GM23338 (cell line): ENCODE data around the gene ATP4B. TPM values are rescaled to one million over a fixed set of nuclear protein-coding genes. Genes with fewer than 3 reads are reported as not detected.

Experiments
- ATAC-seq: fragments of 200-7000 bp; cut with Tn5 transposase; 3 replicates; pipeline ENCODE4 v1.9.1; 2020
- DNase-seq: peaks from one replicate; pipeline ENCODE4 v3.0.0-alpha.2; 2015; ENCODE audit warnings: low spot score
- H2AFZ ChIP-seq: fragments of 200-600 bp; sonication (generic); 2 replicates; pipeline ENCODE4 v1.8.0; 2016; ENCODE audit warnings: antibody characterized with exemption, mild to moderate bottlenecking, moderate library complexity
- H3F3A ChIP-seq: fragments of 200-600 bp; sonication (generic); replicated peaks from 2 replicates; pipeline ENCODE4 v1.8.0; 2017; ENCODE audit warnings: antibody characterized with exemption, mixed run types, low read depth
- H3K27ac ChIP-seq: fragments of 200-600 bp; sonication (generic); 2 replicates; pipeline ENCODE4 v1.6.1; 2016; ENCODE audit warnings: low read depth
- H3K27me3 ChIP-seq: fragments of 200-600 bp; sonication (generic); 2 replicates; pipeline ENCODE4 v1.8.0; 2016; ENCODE audit warnings: mild to moderate bottlenecking, mixed run types, moderate library complexity; ENCODE audit not compliant: insufficient read depth
- H3K36me3 ChIP-seq: fragments of 200-600 bp; sonication (generic); 2 replicates; pipeline ENCODE4 v1.8.0; 2016; ENCODE audit warnings: mild to moderate bottlenecking; ENCODE audit not compliant: insufficient read depth
- H3K4me1 ChIP-seq: fragments of 200-600 bp; sonication (generic); 2 replicates; pipeline ENCODE4 v1.8.0; 2016; ENCODE audit warnings: mild to moderate bottlenecking, moderate library complexity; ENCODE audit not compliant: insufficient read depth
- H3K4me2 ChIP-seq: fragments of 200-600 bp; sonication (generic); 2 replicates; pipeline ENCODE4 v1.7.1; 2017; ENCODE audit warnings: mixed run types
- H3K4me3 ChIP-seq: fragments of 200-600 bp; sonication (generic); 2 replicates; pipeline ENCODE4 v1.6.1; 2016; ENCODE audit warnings: mixed run types
- H3K79me2 ChIP-seq: fragments of 200-600 bp; sonication (generic); replicated peaks from 2 replicates; pipeline ENCODE4 v1.8.0; 2017; ENCODE audit warnings: mild to moderate bottlenecking; ENCODE audit not compliant: insufficient read depth
- H3K9me2 ChIP-seq: fragments of 200-600 bp; sonication (generic); 2 replicates; pipeline ENCODE4 v1.8.0; 2017; ENCODE audit not compliant: insufficient read depth
- H4K20me1 ChIP-seq: fragments of 200-600 bp; sonication (generic); replicated peaks from 2 replicates; pipeline ENCODE4 v1.8.0; 2017; ENCODE audit warnings: mild to moderate bottlenecking; ENCODE audit not compliant: insufficient read depth
- H3K27ac Mint-ChIP-seq: 2 replicates; pipeline ENCODE4 v1.8.0; 2020; ENCODE audit warnings: inconsistent platforms, mild to moderate bottlenecking, moderate library complexity, mixed read lengths
- H3K27me3 Mint-ChIP-seq: 3 replicates; pipeline ENCODE4 v1.8.0; 2022; ENCODE audit warnings: low read depth, mild to moderate bottlenecking, moderate library complexity, mixed read lengths, inconsistent platforms; ENCODE audit not compliant: insufficient read depth, poor library complexity
- H3K36me3 Mint-ChIP-seq: 3 replicates; pipeline ENCODE4 v1.8.0; 2021; ENCODE audit warnings: low read depth, mild to moderate bottlenecking, inconsistent platforms, moderate library complexity, mixed read lengths
- H3K4me1 Mint-ChIP-seq: 3 replicates; pipeline ENCODE4 v1.8.0; 2020; ENCODE audit warnings: mild to moderate bottlenecking, inconsistent platforms, mixed read lengths
- H3K4me3 Mint-ChIP-seq: 3 replicates; pipeline ENCODE4 v1.8.0; 2021; ENCODE audit warnings: moderate library complexity, mild to moderate bottlenecking, inconsistent platforms, mixed read lengths
- H3K9me3 Mint-ChIP-seq: 3 replicates; pipeline ENCODE4 v1.8.0; 2020; ENCODE audit warnings: moderate library complexity, mild to moderate bottlenecking, inconsistent platforms, mixed read lengths
- CREB1 ChIP-seq: fragments of 250-450 bp; sonication (Bioruptor Pico); IDR thresholded peaks from 2 replicates; pipeline ENCODE4 v1.5.0; 2020; ENCODE audit warnings: low read depth, mild to moderate bottlenecking, moderate library complexity
- EZH2phosphoT487 ChIP-seq: fragments of 200-600 bp; sonication (generic); IDR thresholded peaks from one replicate; pipeline ENCODE4 v1.8.1; 2018; ENCODE audit warnings: antibody characterized with exemption; ENCODE audit not compliant: unreplicated experiment
- JUNB ChIP-seq: IDR thresholded peaks from one replicate; pipeline ENCODE4 v1.6.1; 2016; ENCODE audit warnings: antibody characterized with exemption; ENCODE audit not compliant: unreplicated experiment
- NANOG ChIP-seq: IDR thresholded peaks from 2 replicates; pipeline ENCODE4 v1.6.1; 2016; ENCODE audit warnings: antibody characterized with exemption, borderline replicate concordance
- POLR2AphosphoS5 ChIP-seq: IDR thresholded peaks from 2 replicates; pipeline ENCODE4 v1.6.1; 2016; ENCODE audit warnings: antibody characterized with exemption, low read depth
- STAT1 ChIP-seq: IDR thresholded peaks from one replicate; pipeline ENCODE4 v1.6.1; 2016; ENCODE audit warnings: antibody characterized with exemption; ENCODE audit not compliant: unreplicated experiment
- ZNF114 ChIP-seq: fragments of 250-450 bp; sonication (Bioruptor Pico); IDR thresholded peaks from 2 replicates; pipeline ENCODE4 v1.5.0; 2020; ENCODE audit warnings: mild to moderate bottlenecking, moderate library complexity
- polyA plus RNA-seq: library from polyadenylated mRNA; unstranded; fragments of >200 nt; fragmentation: Nextera tagmentation; extraction: Ambion mirVana; gene quantifications from 2 replicates; pipeline ENCODE4 v1.2.1, GENCODE V29; 2016
- total RNA-seq: library from RNA; depleted of rRNA; stranded (reverse); fragments of >200 nt; shearing (Covaris generic); gene quantifications from 2 replicates; pipeline ENCODE4 v1.2.3, GENCODE V29; 2014
- TF ChIP-seq, protein P1 (sequence below), 2 experiments: fragments of 200-600 bp in 1 of 2; sonication (generic) in 1 of 2; conservative IDR thresholded peaks; 2 replicates each; pipeline versions ENCODE4 v1.5.1 to v1.6.1; 2016 to 2017; ENCODE audit warnings: antibody characterized with exemption in 2 of 2, low read depth in 2 of 2, mild to moderate bottlenecking in 2 of 2, moderate library complexity in 1 of 2
- TF ChIP-seq, protein P2 (sequence below): IDR thresholded peaks from 2 replicates; pipeline ENCODE4 v1.6.1; 2016; ENCODE audit warnings: antibody characterized with exemption
- TF ChIP-seq, protein P3 (sequence below): IDR thresholded peaks from one replicate; pipeline ENCODE4 v1.6.1; 2018; ENCODE audit warnings: antibody characterized with exemption; ENCODE audit not compliant: unreplicated experiment
- TF ChIP-seq, protein P4 (sequence below): fragments of 250-450 bp; sonication (Bioruptor Pico); IDR thresholded peaks from 2 replicates; pipeline ENCODE4 v1.5.0; 2020; ENCODE audit warnings: mild to moderate bottlenecking, moderate library complexity

The ATP4B gene
- total and polyA plus RNA-seq, 2 experiments from 2014 or later, result not detected

DNA sequence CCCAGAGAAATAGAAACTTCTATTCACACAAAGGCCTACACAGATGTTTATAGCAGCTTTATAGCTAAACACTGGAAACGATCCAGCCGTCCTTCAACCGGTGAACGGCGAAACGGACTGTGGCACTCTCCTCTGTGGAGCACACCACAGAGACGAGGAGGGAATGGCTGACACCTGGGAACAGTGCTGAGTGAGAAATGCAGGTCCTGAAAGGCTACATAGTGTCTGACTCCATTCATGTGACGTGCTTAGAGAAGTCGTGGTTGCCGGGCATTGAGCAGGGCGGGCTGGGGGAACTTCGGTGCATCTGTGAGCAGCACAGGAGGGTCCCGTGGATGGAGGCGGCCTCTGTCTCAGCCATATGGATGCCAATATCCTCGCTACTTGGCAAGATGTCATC is 5.9 kb upstream of the ATP4B start (continued):
- TF ChIP-seq, protein P1, sequence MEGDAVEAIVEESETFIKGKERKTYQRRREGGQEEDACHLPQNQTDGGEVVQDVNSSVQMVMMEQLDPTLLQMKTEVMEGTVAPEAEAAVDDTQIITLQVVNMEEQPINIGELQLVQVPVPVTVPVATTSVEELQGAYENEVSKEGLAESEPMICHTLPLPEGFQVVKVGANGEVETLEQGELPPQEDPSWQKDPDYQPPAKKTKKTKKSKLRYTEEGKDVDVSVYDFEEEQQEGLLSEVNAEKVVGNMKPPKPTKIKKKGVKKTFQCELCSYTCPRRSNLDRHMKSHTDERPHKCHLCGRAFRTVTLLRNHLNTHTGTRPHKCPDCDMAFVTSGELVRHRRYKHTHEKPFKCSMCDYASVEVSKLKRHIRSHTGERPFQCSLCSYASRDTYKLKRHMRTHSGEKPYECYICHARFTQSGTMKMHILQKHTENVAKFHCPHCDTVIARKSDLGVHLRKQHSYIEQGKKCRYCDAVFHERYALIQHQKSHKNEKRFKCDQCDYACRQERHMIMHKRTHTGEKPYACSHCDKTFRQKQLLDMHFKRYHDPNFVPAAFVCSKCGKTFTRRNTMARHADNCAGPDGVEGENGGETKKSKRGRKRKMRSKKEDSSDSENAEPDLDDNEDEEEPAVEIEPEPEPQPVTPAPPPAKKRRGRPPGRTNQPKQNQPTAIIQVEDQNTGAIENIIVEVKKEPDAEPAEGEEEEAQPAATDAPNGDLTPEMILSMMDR (conservative IDR thresholded peaks at IDR 0.05; ENCODE audit: low read depth in 2 of 2), result no peak

DNA sequence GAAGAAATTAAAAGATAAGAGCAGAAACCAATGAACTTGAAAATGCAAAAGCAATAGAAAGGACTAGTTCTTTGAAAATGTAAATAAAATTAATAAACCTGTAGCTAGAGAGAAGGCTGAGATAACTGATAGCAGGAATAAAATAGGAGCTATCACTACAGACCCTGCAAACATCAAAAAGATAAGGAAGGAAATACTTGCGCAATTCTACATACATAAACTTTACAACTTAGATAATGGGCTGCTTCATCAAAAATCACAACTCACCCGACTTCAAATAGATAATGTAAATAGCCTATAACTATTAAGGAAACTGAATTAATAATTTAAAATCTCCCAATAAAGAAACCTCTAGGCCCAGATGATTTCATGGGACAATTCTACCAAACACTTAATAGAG is 3.5 kb upstream of the ATP4B start:
- H3K27me3 ChIP-seq, result no peaks in the 10 kb centered on the region
- no peak overlapping the region for H2AFZ ChIP-seq
- Mint-ChIP-seq H3K36me3 (no peaks in the 10 kb centered on the region), H3K27me3 (peaks cover 4% of the 10 kb centered on the region), H3K4me1 (peaks cover 5% of the 10 kb centered on the region; the same call in 2 of the 3 replicates), H3K27ac (no peak overlapping the region), H3K9me3 (no peaks in the 10 kb centered on the region; the same call in 2 of the 3 replicates), H3K4me3 (no peak overlapping the region)
- no peaks in the 10 kb centered on the region for H3F3A ChIP-seq
- no peaks in the 10 kb centered on the region for H4K20me1 ChIP-seq
- no peaks in the 10 kb centered on the region for H3K4me1 ChIP-seq
- DNase-seq, result no peak
- H3K9me2 ChIP-seq, result no peaks in the 10 kb centered on the region
- no peaks in the 10 kb centered on the region for H3K79me2 ChIP-seq
- no peak overlapping the region for H3K4me3 ChIP-seq
- no peak for ATAC-seq
- H3K36me3 ChIP-seq, result no peaks in the 10 kb centered on the region
- H3K27ac ChIP-seq, result no peak overlapping the region
- H3K4me2 ChIP-seq, result no peak overlapping the region
- TF ChIP-seq STAT1 (no peak), JUNB (no peak), NANOG (no peak), POLR2AphosphoS5 (no peak), EZH2phosphoT487 (no peak), ZNF114 (CRISPR knock-in tag) (no peak), CREB1 (CRISPR knock-in tag) (no peak)
- TF ChIP-seq, protein P1 (conservative IDR thresholded peaks at IDR 0.05; ENCODE audit: low read depth in 2 of 2), result no peak
- TF ChIP-seq, protein P2, sequence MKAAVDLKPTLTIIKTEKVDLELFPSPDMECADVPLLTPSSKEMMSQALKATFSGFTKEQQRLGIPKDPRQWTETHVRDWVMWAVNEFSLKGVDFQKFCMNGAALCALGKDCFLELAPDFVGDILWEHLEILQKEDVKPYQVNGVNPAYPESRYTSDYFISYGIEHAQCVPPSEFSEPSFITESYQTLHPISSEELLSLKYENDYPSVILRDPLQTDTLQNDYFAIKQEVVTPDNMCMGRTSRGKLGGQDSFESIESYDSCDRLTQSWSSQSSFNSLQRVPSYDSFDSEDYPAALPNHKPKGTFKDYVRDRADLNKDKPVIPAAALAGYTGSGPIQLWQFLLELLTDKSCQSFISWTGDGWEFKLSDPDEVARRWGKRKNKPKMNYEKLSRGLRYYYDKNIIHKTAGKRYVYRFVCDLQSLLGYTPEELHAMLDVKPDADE, result no peak
- TF ChIP-seq, protein P3, sequence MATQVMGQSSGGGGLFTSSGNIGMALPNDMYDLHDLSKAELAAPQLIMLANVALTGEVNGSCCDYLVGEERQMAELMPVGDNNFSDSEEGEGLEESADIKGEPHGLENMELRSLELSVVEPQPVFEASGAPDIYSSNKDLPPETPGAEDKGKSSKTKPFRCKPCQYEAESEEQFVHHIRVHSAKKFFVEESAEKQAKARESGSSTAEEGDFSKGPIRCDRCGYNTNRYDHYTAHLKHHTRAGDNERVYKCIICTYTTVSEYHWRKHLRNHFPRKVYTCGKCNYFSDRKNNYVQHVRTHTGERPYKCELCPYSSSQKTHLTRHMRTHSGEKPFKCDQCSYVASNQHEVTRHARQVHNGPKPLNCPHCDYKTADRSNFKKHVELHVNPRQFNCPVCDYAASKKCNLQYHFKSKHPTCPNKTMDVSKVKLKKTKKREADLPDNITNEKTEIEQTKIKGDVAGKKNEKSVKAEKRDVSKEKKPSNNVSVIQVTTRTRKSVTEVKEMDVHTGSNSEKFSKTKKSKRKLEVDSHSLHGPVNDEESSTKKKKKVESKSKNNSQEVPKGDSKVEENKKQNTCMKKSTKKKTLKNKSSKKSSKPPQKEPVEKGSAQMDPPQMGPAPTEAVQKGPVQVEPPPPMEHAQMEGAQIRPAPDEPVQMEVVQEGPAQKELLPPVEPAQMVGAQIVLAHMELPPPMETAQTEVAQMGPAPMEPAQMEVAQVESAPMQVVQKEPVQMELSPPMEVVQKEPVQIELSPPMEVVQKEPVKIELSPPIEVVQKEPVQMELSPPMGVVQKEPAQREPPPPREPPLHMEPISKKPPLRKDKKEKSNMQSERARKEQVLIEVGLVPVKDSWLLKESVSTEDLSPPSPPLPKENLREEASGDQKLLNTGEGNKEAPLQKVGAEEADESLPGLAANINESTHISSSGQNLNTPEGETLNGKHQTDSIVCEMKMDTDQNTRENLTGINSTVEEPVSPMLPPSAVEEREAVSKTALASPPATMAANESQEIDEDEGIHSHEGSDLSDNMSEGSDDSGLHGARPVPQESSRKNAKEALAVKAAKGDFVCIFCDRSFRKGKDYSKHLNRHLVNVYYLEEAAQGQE, result no peak
- TF ChIP-seq, protein P4, sequence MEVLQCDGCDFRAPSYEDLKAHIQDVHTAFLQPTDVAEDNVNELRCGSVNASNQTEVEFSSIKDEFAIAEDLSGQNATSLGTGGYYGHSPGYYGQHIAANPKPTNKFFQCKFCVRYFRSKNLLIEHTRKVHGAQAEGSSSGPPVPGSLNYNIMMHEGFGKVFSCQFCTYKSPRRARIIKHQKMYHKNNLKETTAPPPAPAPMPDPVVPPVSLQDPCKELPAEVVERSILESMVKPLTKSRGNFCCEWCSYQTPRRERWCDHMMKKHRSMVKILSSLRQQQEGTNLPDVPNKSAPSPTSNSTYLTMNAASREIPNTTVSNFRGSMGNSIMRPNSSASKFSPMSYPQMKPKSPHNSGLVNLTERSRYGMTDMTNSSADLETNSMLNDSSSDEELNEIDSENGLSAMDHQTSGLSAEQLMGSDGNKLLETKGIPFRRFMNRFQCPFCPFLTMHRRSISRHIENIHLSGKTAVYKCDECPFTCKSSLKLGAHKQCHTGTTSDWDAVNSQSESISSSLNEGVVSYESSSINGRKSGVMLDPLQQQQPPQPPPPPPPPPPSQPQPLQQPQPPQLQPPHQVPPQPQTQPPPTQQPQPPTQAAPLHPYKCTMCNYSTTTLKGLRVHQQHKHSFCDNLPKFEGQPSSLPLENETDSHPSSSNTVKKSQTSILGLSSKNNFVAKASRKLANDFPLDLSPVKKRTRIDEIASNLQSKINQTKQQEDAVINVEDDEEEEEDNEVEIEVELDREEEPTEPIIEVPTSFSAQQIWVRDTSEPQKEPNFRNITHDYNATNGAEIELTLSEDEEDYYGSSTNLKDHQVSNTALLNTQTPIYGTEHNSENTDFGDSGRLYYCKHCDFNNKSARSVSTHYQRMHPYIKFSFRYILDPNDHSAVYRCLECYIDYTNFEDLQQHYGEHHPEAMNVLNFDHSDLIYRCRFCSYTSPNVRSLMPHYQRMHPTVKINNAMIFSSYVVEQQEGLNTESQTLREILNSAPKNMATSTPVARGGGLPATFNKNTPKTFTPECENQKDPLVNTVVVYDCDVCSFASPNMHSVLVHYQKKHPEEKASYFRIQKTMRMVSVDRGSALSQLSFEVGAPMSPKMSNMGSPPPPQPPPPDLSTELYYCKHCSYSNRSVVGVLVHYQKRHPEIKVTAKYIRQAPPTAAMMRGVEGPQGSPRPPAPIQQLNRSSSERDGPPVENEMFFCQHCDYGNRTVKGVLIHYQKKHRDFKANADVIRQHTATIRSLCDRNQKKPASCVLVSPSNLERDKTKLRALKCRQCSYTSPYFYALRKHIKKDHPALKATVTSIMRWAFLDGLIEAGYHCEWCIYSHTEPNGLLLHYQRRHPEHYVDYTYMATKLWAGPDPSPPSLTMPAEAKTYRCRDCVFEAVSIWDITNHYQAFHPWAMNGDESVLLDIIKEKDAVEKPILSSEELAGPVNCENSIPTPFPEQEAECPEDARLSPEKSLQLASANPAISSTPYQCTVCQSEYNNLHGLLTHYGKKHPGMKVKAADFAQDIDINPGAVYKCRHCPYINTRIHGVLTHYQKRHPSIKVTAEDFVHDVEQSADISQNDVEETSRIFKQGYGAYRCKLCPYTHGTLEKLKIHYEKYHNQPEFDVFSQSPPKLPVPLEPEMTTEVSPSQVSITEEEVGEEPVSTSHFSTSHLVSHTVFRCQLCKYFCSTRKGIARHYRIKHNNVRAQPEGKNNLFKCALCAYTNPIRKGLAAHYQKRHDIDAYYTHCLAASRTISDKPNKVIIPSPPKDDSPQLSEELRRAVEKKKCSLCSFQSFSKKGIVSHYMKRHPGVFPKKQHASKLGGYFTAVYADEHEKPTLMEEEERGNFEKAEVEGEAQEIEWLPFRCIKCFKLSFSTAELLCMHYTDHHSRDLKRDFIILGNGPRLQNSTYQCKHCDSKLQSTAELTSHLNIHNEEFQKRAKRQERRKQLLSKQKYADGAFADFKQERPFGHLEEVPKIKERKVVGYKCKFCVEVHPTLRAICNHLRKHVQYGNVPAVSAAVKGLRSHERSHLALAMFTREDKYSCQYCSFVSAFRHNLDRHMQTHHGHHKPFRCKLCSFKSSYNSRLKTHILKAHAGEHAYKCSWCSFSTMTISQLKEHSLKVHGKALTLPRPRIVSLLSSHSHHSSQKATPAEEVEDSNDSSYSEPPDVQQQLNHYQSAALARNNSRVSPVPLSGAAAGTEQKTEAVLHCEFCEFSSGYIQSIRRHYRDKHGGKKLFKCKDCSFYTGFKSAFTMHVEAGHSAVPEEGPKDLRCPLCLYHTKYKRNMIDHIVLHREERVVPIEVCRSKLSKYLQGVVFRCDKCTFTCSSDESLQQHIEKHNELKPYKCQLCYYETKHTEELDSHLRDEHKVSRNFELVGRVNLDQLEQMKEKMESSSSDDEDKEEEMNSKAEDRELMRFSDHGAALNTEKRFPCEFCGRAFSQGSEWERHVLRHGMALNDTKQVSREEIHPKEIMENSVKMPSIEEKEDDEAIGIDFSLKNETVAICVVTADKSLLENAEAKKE (CRISPR knock-in tag), result no peak
